OCI-LY3 (cell line): ENCODE measurements around the gene SMIM23.

Source experiments
- EZH2phosphoT487 ChIP-seq: fragments of 200-600 bp; shearing (Covaris generic); IDR thresholded peaks from 2 replicates; pipeline ENCODE4 v1.6.1; 2018; ENCODE audit warnings: antibody characterized with exemption, mixed run types, low read depth
- TF ChIP-seq, protein P1 (sequence below): fragments of 200-600, 300-600 bp; sonication (generic); IDR thresholded peaks from 2 replicates; pipeline ENCODE4 v1.5.1; 2014; ENCODE audit warnings: antibody characterized with exemption, low read length, low read depth

DNA sequence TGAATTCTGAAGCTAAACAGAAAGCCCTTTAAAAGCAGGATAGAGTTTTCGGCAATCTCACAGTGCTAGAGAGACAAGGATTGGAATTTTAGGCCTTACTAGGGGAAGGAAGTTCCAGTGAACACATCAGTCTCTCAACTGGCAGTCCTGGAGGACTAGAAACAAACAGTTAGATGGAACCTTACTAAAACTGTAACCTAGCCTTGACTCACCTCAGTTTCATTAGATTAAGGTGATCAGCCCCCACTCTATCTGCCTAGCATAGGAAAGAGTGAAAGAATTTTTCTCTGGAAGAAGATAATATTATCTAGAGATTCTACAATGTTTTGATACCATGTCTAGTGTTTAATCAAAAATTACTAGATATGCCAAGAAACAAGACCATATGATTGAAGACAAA is 25.8 kb upstream of the SMIM23 start:
- TF ChIP-seq, protein P1, sequence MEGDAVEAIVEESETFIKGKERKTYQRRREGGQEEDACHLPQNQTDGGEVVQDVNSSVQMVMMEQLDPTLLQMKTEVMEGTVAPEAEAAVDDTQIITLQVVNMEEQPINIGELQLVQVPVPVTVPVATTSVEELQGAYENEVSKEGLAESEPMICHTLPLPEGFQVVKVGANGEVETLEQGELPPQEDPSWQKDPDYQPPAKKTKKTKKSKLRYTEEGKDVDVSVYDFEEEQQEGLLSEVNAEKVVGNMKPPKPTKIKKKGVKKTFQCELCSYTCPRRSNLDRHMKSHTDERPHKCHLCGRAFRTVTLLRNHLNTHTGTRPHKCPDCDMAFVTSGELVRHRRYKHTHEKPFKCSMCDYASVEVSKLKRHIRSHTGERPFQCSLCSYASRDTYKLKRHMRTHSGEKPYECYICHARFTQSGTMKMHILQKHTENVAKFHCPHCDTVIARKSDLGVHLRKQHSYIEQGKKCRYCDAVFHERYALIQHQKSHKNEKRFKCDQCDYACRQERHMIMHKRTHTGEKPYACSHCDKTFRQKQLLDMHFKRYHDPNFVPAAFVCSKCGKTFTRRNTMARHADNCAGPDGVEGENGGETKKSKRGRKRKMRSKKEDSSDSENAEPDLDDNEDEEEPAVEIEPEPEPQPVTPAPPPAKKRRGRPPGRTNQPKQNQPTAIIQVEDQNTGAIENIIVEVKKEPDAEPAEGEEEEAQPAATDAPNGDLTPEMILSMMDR = no peak
- no peak for TF ChIP-seq EZH2phosphoT487
